Upper lobe of left lung (tissue), 4 donors: ENCODE results near the gene FAM200A.

Experiments
- CTCF ChIP-seq, 6 experiments: fragments of 450-650 bp in 4 of 6; fragments of 200-600 bp in 2 of 6; sonication (generic) in 2 of 6; IDR thresholded peaks; one replicate each; pipeline ENCODE4 v1.5.1; 2016 to 2019; ENCODE audit warnings: antibody characterized with exemption in 6 of 6
- POLR2A ChIP-seq, 4 donors: fragments of 450-650 bp; IDR thresholded peaks; one replicate each; pipeline ENCODE4 v1.5.1; 2016 to 2017; ENCODE audit warnings: antibody characterized with exemption in 4 of 4, mild to moderate bottlenecking in 2 of 4
- POLR2AphosphoS5 ChIP-seq, 2 donors: sonication (generic); formaldehyde crosslinking; IDR thresholded peaks; one replicate each; pipeline ENCODE4 v1.5.1; 2017; ENCODE audit warnings: antibody characterized with exemption in 2 of 2

- TF ChIP-seq POLR2AphosphoS5 (IDR thresholded peaks at IDR 0.05) (no peak), CTCF (IDR thresholded peaks at IDR 0.05) (no peak), POLR2A (IDR thresholded peaks at IDR 0.05) (no peak)
Measured at GRCh38 chr7:99599836-99600235, 47.9 kb upstream of the FAM200A start.
